Activated CD8-positive, alpha-beta T cell treated with anti-CD3 and anti-CD28 coated beads for 36 hours (primary cell): ENCODE measurements around the gene TNRC6C. TPM values are rescaled to one million over a fixed set of nuclear protein-coding genes. Genes with fewer than 3 reads are reported as not detected.

Experiments
- ATAC-seq: fragments of 200-7000 bp; cut with Tn5 transposase; one replicate; pipeline ENCODE4 v1.10.0; 2021; ENCODE audit warnings: mild to moderate bottlenecking, moderate library complexity
- CTCF ChIA-PET: fragments of 350-600 bp; sonication (Branson Sonifier 250); formaldehyde crosslinking; loops from one replicate; lab custom pipeline; 2021; ENCODE audit warnings: antibody characterized with exemption; lab: Charles Lee
- POLR2A ChIA-PET: fragments of 350-600 bp; sonication (Branson Sonifier 250); formaldehyde crosslinking; loops from one replicate; lab custom pipeline; 2021; ENCODE audit warnings: antibody characterized with exemption; lab: Charles Lee
- DNase-seq: peaks from one replicate; pipeline ENCODE4 v3.0.0-alpha.2; 2020
- H3K27ac Mint-ChIP-seq: one replicate; pipeline ENCODE4 v1.8.0; 2021; ENCODE audit warnings: mild to moderate bottlenecking, mixed read lengths
- H3K27me3 Mint-ChIP-seq: one replicate; pipeline ENCODE4 v1.8.0; 2021; ENCODE audit warnings: mixed read lengths
- H3K36me3 Mint-ChIP-seq: one replicate; pipeline ENCODE4 v1.8.0; 2021; ENCODE audit warnings: low read depth, mixed read lengths
- H3K4me1 Mint-ChIP-seq: one replicate; pipeline ENCODE4 v1.8.0; 2021; ENCODE audit warnings: low read depth, mixed read lengths
- H3K4me3 Mint-ChIP-seq: one replicate; pipeline ENCODE4 v1.8.0; 2021; ENCODE audit warnings: mild to moderate bottlenecking, moderate library complexity, mixed read lengths
- H3K9me3 Mint-ChIP-seq: one replicate; pipeline ENCODE4 v1.8.0; 2021; ENCODE audit warnings: mixed read lengths
- intact Hi-C: fragments of 100-400 bp; cut with micrococcal nuclease; formaldehyde crosslinking; loops from one replicate; pipeline ENCODE4 v1.10.0; 2022
- total RNA-seq, 2 experiments: library from RNA; stranded (reverse); gene quantifications; one replicate each; pipeline ENCODE4 v1.2.3, GENCODE V29; 2021
- TF ChIP-seq, protein P1 (sequence below): fragments of 200-600 bp; IDR thresholded peaks from one replicate; pipeline ENCODE4 v1.8.0; 2022; ENCODE audit warnings: antibody characterized with exemption, mild to moderate bottlenecking

Gene TNRC6C
- total RNA-seq, 2 experiments from 2014 or later, result 26.4 to 26.6 TPM

GRCh38 chr17:78124081-78124835 is 165.8 kb downstream of the TNRC6C start:
- ChIA-PET POLR2A (interaction anchor here (0.8 to 18.6 kb wide), 5 partner anchors 11 to 52 kb away, joined by 3 to 335 read pairs (median 5); partner anchors contain the start of genes C17orf99 and TMC8), CTCF (interaction anchor here (1.0 to 7.9 kb wide), 4 partner anchors 10 to 127 kb away, joined by 3 to 83 read pairs (median 4); no protein-coding TSS in a partner anchor)
- H3K27me3 Mint-ChIP-seq, result no peaks in the 10 kb centered on the region
- TF ChIP-seq, protein P1, sequence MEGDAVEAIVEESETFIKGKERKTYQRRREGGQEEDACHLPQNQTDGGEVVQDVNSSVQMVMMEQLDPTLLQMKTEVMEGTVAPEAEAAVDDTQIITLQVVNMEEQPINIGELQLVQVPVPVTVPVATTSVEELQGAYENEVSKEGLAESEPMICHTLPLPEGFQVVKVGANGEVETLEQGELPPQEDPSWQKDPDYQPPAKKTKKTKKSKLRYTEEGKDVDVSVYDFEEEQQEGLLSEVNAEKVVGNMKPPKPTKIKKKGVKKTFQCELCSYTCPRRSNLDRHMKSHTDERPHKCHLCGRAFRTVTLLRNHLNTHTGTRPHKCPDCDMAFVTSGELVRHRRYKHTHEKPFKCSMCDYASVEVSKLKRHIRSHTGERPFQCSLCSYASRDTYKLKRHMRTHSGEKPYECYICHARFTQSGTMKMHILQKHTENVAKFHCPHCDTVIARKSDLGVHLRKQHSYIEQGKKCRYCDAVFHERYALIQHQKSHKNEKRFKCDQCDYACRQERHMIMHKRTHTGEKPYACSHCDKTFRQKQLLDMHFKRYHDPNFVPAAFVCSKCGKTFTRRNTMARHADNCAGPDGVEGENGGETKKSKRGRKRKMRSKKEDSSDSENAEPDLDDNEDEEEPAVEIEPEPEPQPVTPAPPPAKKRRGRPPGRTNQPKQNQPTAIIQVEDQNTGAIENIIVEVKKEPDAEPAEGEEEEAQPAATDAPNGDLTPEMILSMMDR, result no peak
- H3K4me1 Mint-ChIP-seq, result peaks cover 55% of the 10 kb centered on the region
- DNase-seq, result no peak
- peaks cover 63% of the 10 kb centered on the region for H3K36me3 Mint-ChIP-seq
- no peak for ATAC-seq
- intact Hi-C loops, result no loop called here
- H3K27ac Mint-ChIP-seq, result peak overlapping the region; percentile 80
- H3K9me3 Mint-ChIP-seq, result no peaks in the 10 kb centered on the region
- peak overlapping the region; percentile 78 for H3K4me3 Mint-ChIP-seq

DNA sequence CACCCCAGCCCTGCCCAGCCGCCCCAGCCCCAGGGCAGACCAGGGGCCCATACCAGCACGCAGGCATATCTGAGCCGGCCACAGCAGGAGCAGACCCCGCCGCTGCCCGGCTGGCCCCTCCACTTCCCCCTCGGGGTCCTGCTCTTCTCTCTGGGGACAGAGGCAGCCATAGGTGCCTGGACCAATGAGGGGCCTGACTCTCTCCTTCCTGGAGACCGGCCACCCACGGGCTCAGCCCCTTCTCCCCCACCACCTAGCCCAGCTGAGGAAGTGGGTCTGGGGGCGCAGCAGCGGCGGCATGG is 166.3 kb downstream of the TNRC6C start:
- Mint-ChIP-seq H3K9me3 (no peaks in the 10 kb centered on the region), H3K27me3 (no peaks in the 10 kb centered on the region), H3K4me3 (peak overlapping the region; percentile 78), H3K4me1 (peaks cover 60% of the 10 kb centered on the region), H3K36me3 (peaks cover 62% of the 10 kb centered on the region), H3K27ac (peak overlapping the region; percentile 50)
- ChIA-PET CTCF (interaction anchor here (1.1 to 7.9 kb wide), 4 partner anchors 8 to 126 kb away, joined by 3 to 83 read pairs (median 9); no protein-coding TSS in a partner anchor), POLR2A (interaction anchor here (0.8 to 18.6 kb wide), 6 partner anchors 11 to 63 kb away, joined by 3 to 335 read pairs (median 4); partner anchors contain the start of genes AFMID, C17orf99, TK1 and TMC8)
- ATAC-seq (no peak), DNase-seq (no peak)
- TF ChIP-seq, protein P1, result no peak
- intact Hi-C loops, result no loop called here

- peak; percentile 58 for DNase-seq
- ChIA-PET POLR2A (interaction anchor here (0.8 to 18.6 kb wide), 7 partner anchors 12 to 62 kb away, joined by 3 to 335 read pairs (median 4); partner anchors contain the start of genes AFMID, C17orf99, TK1 and TMC8), CTCF (interaction anchor here (0.8 to 7.9 kb wide), 6 partner anchors 9 to 126 kb away, joined by 3 to 83 read pairs (median 4); no protein-coding TSS in a partner anchor)
- Mint-ChIP-seq H3K27ac (peak overlapping the region; percentile 50), H3K36me3 (peaks cover 58% of the 10 kb centered on the region), H3K27me3 (no peaks in the 10 kb centered on the region), H3K9me3 (no peaks in the 10 kb centered on the region), H3K4me3 (peak overlapping the region; percentile 78), H3K4me1 (peaks cover 64% of the 10 kb centered on the region)
- intact Hi-C loops, result no loop called here
- no peak for ATAC-seq
- TF ChIP-seq, protein P1, result no peak
Observed at GRCh38 chr17:78125138-78125913, 166.8 kb downstream of the TNRC6C start.

- TF ChIP-seq, protein P1, result no peak
- Mint-ChIP-seq H3K9me3 (no peaks in the 10 kb centered on the region), H3K27ac (peak overlapping the region; percentile 91), H3K36me3 (peaks cover 56% of the 10 kb centered on the region), H3K27me3 (no peaks in the 10 kb centered on the region), H3K4me1 (peaks cover 54% of the 10 kb centered on the region), H3K4me3 (peak overlapping the region; percentile 78)
- POLR2A ChIA-PET, result interaction anchor here (1.1 to 18.6 kb wide), 5 partner anchors 12 to 61 kb away, joined by 4 to 335 read pairs (median 5); partner anchors contain the start of genes AFMID, C17orf99, TK1 and TMC8
- ATAC-seq (no peak), DNase-seq (no peak)
- intact Hi-C loops, result no loop called here
- CTCF ChIA-PET, result interaction anchor here (0.8 to 7.9 kb wide), 8 partner anchors 8 to 125 kb away, joined by 3 to 83 read pairs (median 4); no protein-coding TSS in a partner anchor
Observed at GRCh38 chr17:78125976-78126894, 167.7 kb downstream of the TNRC6C start.
